Measurements from ENCODE around the gene DUSP21. TPM values are rescaled to one million over a fixed set of nuclear protein-coding genes. Genes with fewer than 3 reads are reported as not detected.
"Not testable (repeated sequence)": the region's sequence is repeated elsewhere in the genome, so short reads cannot be mapped to it uniquely, and the experiment has no call there.

Gene DUSP21
- total and polyA plus RNA-seq, 7 experiments from 2014 or later: not detected

GRCh38 chrX:44823193-44823592 is 20.6 kb upstream of the DUSP21 start:
- H3K4me3 ChIP-seq (ENCODE audit: low read length); DNase-seq; POLR2A ChIA-PET; H3K9me3 ChIP-seq (ENCODE audit: control insufficient read depth in 2 of 3, low read length in 3 of 3); H3K27ac ChIP-seq (ENCODE audit: low read depth, low read length); H3K4me3 Mint-ChIP-seq; H3K9me3 Mint-ChIP-seq; ATAC-seq; H3K27ac Mint-ChIP-seq; H3K27me3 Mint-ChIP-seq; H3K36me3 ChIP-seq (ENCODE audit: control insufficient read depth in 2 of 3, insufficient read depth in 3 of 3, low read length in 3 of 3); H3K4me1 ChIP-seq (ENCODE audit: control insufficient read depth in 2 of 2, insufficient read depth in 2 of 2, low read length in 2 of 2); intact Hi-C loops (cut with micrococcal nuclease); H3K27me3 ChIP-seq (ENCODE audit: control insufficient read depth in 2 of 2, insufficient read depth in 2 of 2, low read length in 2 of 2); H3K4me1 Mint-ChIP-seq; CTCF ChIA-PET; H3K36me3 Mint-ChIP-seq: not testable (repeated sequence)

GRCh38 chrX:44828008-44828605 is 15.7 kb upstream of the DUSP21 start:
- Histone ChIP-seq H3K27ac (ENCODE audit: low read depth, low read length) (no peak overlapping the region), H3K36me3 (ENCODE audit: control insufficient read depth in 2 of 3, insufficient read depth in 3 of 3, low read length in 3 of 3) (no peaks in the 10 kb centered on the region), H3K4me3 (ENCODE audit: low read length) (no peak overlapping the region), H3K4me1 (ENCODE audit: control insufficient read depth in 2 of 2, insufficient read depth in 2 of 2, low read length in 2 of 2) (no peaks in the 10 kb centered on the region), H3K9me3 (ENCODE audit: control insufficient read depth in 2 of 3, low read length in 3 of 3) (no peaks in the 10 kb centered on the region), H3K27me3 (ENCODE audit: control insufficient read depth in 2 of 2, insufficient read depth in 2 of 2, low read length in 2 of 2) (no peaks in the 10 kb centered on the region)
- Mint-ChIP-seq H3K4me3 (no peak overlapping the region), H3K36me3 (no peaks in the 10 kb centered on the region), H3K27ac (no peak overlapping the region), H3K27me3 (no peaks in the 10 kb centered on the region), H3K4me1 (no peaks in the 10 kb centered on the region), H3K9me3 (no peaks in the 10 kb centered on the region)
- ChIA-PET CTCF (no interaction called here), POLR2A (no interaction called here)
- intact Hi-C loops (cut with micrococcal nuclease): no loop called here
- DNase-seq (no peak), ATAC-seq (no peak)

GRCh38 chrX:44829832-44830231 is 14.0 kb upstream of the DUSP21 start:
- no peaks in the 10 kb centered on the region for H3K27me3 Mint-ChIP-seq
- Histone ChIP-seq H3K36me3 (ENCODE audit: control insufficient read depth in 2 of 3, insufficient read depth in 3 of 3, low read length in 3 of 3) (no peaks in the 10 kb centered on the region), H3K4me3 (ENCODE audit: low read length) (no peak overlapping the region), H3K27me3 (ENCODE audit: control insufficient read depth in 2 of 2, insufficient read depth in 2 of 2, low read length in 2 of 2) (no peaks in the 10 kb centered on the region), H3K27ac (ENCODE audit: low read depth, low read length) (no peak overlapping the region), H3K4me1 (ENCODE audit: control insufficient read depth in 2 of 2, insufficient read depth in 2 of 2, low read length in 2 of 2) (no peaks in the 10 kb centered on the region), H3K9me3 (ENCODE audit: control insufficient read depth in 2 of 3, low read length in 3 of 3) (no peaks in the 10 kb centered on the region)
- ATAC-seq (no peak), DNase-seq (no peak)
- H3K36me3 Mint-ChIP-seq: no peaks in the 10 kb centered on the region
- H3K9me3 Mint-ChIP-seq: peaks cover 0 to 2% (median 0%) of the 10 kb centered on the region in 11 donors
- ChIA-PET POLR2A (no interaction called here), CTCF (no interaction called here)
- intact Hi-C loops (cut with micrococcal nuclease): no loop called here
- no peak overlapping the region for H3K27ac Mint-ChIP-seq
- H3K4me1 Mint-ChIP-seq: no peaks in the 10 kb centered on the region
- no peak overlapping the region for H3K4me3 Mint-ChIP-seq

DNA sequence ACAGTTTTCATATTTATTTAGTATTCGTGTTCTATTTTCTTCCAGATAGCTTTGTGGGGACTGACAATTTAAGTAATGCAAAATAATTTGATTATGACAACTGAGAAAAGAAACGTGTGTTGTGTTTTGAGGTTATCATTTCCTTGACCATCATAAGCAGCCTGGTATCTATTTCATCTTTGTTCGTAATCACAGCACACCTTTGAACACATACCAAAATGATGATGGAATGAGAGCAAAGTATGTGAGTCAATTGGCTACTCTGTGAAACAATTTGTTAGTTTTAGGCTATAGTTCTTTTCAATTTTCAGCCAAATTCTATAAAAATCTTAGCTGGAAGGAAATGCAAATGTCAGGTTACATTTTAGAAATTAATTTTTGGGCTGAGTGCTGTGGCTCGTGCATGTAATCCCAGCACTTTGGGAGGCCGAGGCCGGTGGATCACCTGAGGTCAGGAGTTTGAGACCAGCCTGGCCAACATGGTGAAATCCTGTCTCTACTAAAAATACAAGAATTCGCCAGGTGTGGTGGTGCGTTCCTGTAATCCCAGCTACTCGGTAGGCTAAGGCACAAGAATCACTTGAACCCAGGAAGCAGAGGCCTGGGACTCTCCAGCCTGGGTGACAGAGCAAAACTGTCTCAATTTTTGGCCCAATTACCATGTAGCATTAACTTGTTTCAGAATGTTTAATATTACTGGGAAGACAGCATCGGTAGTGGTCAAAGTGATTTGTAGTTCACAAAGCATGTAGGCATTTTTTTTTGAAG is 1.1 kb upstream of the DUSP21 start:
- no peak overlapping the region for H3K27ac ChIP-seq (ENCODE audit: low read depth, low read length)
- H3K27me3 ChIP-seq (ENCODE audit: control insufficient read depth in 2 of 2, insufficient read depth in 2 of 2, low read length in 2 of 2): no peaks in the 10 kb centered on the region
- H3K9me3 ChIP-seq (ENCODE audit: control insufficient read depth in 2 of 3, low read length in 3 of 3): no peaks in the 10 kb centered on the region
- no peak for ATAC-seq
- Mint-ChIP-seq H3K27me3 (no peaks in the 10 kb centered on the region), H3K4me1 (no peaks in the 10 kb centered on the region), H3K9me3 (no peaks in the 10 kb centered on the region), H3K4me3 (no peak overlapping the region), H3K27ac (no peak overlapping the region), H3K36me3 (no peaks in the 10 kb centered on the region)
- POLR2A ChIA-PET: no interaction called here
- intact Hi-C loops (cut with micrococcal nuclease): no loop called here
- CTCF ChIA-PET: no interaction called here
- H3K36me3 ChIP-seq (ENCODE audit: control insufficient read depth in 2 of 3, insufficient read depth in 3 of 3, low read length in 3 of 3): no peaks in the 10 kb centered on the region
- H3K4me1 ChIP-seq (ENCODE audit: control insufficient read depth in 2 of 2, insufficient read depth in 2 of 2, low read length in 2 of 2): no peaks in the 10 kb centered on the region
- no peak for DNase-seq
- no peak overlapping the region for H3K4me3 ChIP-seq (ENCODE audit: low read length)

DNA sequence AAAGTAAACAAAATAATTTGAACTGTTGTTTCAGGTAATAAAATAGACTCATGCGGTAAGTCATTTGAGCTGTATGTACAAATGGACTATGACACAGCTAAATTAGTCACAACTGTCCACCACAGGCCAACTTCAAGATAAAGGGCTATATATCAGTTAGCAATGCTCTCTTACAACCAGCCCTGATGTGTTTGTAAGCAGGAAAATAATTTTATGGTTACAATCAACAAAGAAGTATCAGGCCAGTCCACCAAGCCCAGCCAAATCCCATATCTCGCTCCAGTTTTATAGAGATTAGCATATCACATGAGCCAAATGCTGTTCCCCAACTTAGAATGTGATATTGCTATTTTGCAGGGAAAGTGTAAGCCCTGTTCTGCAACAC is 511 bp upstream of the DUSP21 start:
- Mint-ChIP-seq H3K4me1 (no peaks in the 10 kb centered on the region), H3K36me3 (no peaks in the 10 kb centered on the region), H3K27me3 (no peaks in the 10 kb centered on the region), H3K27ac (no peak overlapping the region), H3K9me3 (no peaks in the 10 kb centered on the region), H3K4me3 (no peak overlapping the region)
- CTCF ChIA-PET: no interaction called here
- H3K9me3 ChIP-seq (ENCODE audit: control insufficient read depth in 2 of 3, low read length in 3 of 3): no peaks in the 10 kb centered on the region
- ATAC-seq: no peak
- DNase-seq: no peak
- H3K36me3 ChIP-seq (ENCODE audit: control insufficient read depth in 2 of 3, insufficient read depth in 3 of 3, low read length in 3 of 3): no peaks in the 10 kb centered on the region
- intact Hi-C loops (cut with micrococcal nuclease): no loop called here
- H3K27ac ChIP-seq (ENCODE audit: low read depth, low read length): no peak overlapping the region
- H3K27me3 ChIP-seq (ENCODE audit: control insufficient read depth in 2 of 2, insufficient read depth in 2 of 2, low read length in 2 of 2): no peaks in the 10 kb centered on the region
- POLR2A ChIA-PET: no interaction called here
- H3K4me3 ChIP-seq (ENCODE audit: low read length): no peak overlapping the region
- no peaks in the 10 kb centered on the region for H3K4me1 ChIP-seq (ENCODE audit: control insufficient read depth in 2 of 2, insufficient read depth in 2 of 2, low read length in 2 of 2)

DNA sequence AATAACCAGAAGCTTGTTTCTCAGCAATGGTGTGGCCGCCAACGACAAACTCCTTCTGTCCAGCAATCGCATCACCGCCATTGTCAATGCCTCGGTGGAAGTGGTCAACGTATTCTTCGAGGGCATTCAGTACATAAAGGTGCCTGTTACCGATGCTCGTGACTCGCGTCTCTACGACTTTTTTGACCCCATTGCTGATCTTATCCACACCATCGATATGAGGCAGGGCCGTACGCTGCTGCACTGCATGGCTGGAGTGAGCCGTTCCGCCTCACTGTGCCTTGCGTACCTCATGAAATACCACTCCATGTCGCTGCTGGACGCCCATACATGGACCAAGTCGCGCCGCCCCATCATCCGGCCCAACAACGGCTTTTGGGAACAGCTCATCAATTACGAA is 383 bp downstream of the DUSP21 start:
- H3K27ac ChIP-seq (ENCODE audit: low read depth, low read length): no peak overlapping the region
- no peaks in the 10 kb centered on the region for H3K36me3 ChIP-seq (ENCODE audit: control insufficient read depth in 2 of 3, insufficient read depth in 3 of 3, low read length in 3 of 3)
- Mint-ChIP-seq H3K27me3 (no peaks in the 10 kb centered on the region), H3K4me3 (no peak overlapping the region), H3K9me3 (peaks cover 0 to 2% (median 0%) of the 10 kb centered on the region in 11 donors), H3K36me3 (no peaks in the 10 kb centered on the region), H3K27ac (no peak overlapping the region), H3K4me1 (no peaks in the 10 kb centered on the region)
- no peak overlapping the region for H3K4me3 ChIP-seq (ENCODE audit: low read length)
- no peaks in the 10 kb centered on the region for H3K9me3 ChIP-seq (ENCODE audit: control insufficient read depth in 2 of 3, low read length in 3 of 3)
- H3K4me1 ChIP-seq (ENCODE audit: control insufficient read depth in 2 of 2, insufficient read depth in 2 of 2, low read length in 2 of 2): no peaks in the 10 kb centered on the region
- ATAC-seq (no peak), DNase-seq (no peak)
- intact Hi-C loops (cut with micrococcal nuclease): no loop called here
- no peaks in the 10 kb centered on the region for H3K27me3 ChIP-seq (ENCODE audit: control insufficient read depth in 2 of 2, insufficient read depth in 2 of 2, low read length in 2 of 2)
- CTCF ChIA-PET: no interaction called here
- POLR2A ChIA-PET: no interaction called here

DNA sequence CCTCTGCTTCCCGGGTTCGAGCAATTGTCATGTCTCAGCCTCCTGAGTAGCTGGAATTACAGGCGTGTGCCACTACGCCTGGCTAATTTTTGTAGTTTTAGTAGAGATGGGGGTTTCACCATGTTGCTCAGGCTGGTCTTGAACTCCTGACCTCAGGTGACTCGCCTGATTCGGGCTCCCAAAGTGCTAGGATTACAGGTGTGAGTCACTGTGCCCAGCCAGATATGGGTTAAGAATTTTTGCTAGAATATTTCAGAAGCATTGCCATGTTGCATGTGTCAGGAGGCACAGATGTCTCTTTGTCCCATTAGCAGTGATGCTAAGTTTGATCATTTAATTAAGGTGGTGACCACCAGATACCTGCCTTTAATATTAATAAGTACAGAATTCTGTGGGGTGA is 7.1 kb downstream of the DUSP21 start:
- H3K9me3 ChIP-seq (ENCODE audit: control insufficient read depth in 2 of 3, low read length in 3 of 3); POLR2A ChIA-PET; H3K4me3 Mint-ChIP-seq: not testable (repeated sequence)

More for the DNA sequence above, 7.1 kb downstream of the DUSP21 start:
- H3K27me3 Mint-ChIP-seq; H3K4me3 ChIP-seq (ENCODE audit: low read length); H3K27ac Mint-ChIP-seq; DNase-seq; H3K36me3 ChIP-seq (ENCODE audit: control insufficient read depth in 2 of 3, insufficient read depth in 3 of 3, low read length in 3 of 3); H3K4me1 ChIP-seq (ENCODE audit: control insufficient read depth in 2 of 2, insufficient read depth in 2 of 2, low read length in 2 of 2); ATAC-seq; H3K27me3 ChIP-seq (ENCODE audit: control insufficient read depth in 2 of 2, insufficient read depth in 2 of 2, low read length in 2 of 2); H3K9me3 Mint-ChIP-seq; H3K4me1 Mint-ChIP-seq; CTCF ChIA-PET; H3K36me3 Mint-ChIP-seq; intact Hi-C loops (cut with micrococcal nuclease); H3K27ac ChIP-seq (ENCODE audit: low read depth, low read length): not testable (repeated sequence)
